ENCODE measurements around the gene ADGRE1. TPM values are rescaled to one million over a fixed set of nuclear protein-coding genes. Genes with fewer than 3 reads are reported as not detected.

Gene ADGRE1
- total RNA-seq, 2 donors from 2014 or later = not detected

GRCh38 chr19:6842871-6843607 lies 44.3 kb upstream of the ADGRE1 start:
- Histone ChIP-seq H3K9me3 (ENCODE audit: control insufficient read depth, low read length) (peaks cover 36% of the 10 kb centered on the region), H3K4me3 (ENCODE audit: low read length) (no peak overlapping the region), H3K4me1 (ENCODE audit: control insufficient read depth, insufficient read depth, low read length) (no peaks in the 10 kb centered on the region), H3K9ac (ENCODE audit: extremely low read depth, low read length, poor library complexity, severe bottlenecking) (no peak overlapping the region), H3K27ac (ENCODE audit: low read depth, low read length) (no peak overlapping the region), H3K36me3 (ENCODE audit: control insufficient read depth, insufficient read depth, low read length) (no peaks in the 10 kb centered on the region), H3K27me3 (ENCODE audit: control insufficient read depth, insufficient read depth, low read length, poor library complexity, severe bottlenecking) (no peaks in the 10 kb centered on the region)
- no peak for TF ChIP-seq CTCF (conservative IDR thresholded peaks at IDR 0.05)
- WGBS, 2 experiments (ENCODE audit: insufficient coverage in 1 of 2, insufficient read length in 1 of 2) = 79 to 81% methylated on average over 3 to 5 of the region's 5 CpGs
- Mint-ChIP-seq H3K9me3 (no peaks in the 10 kb centered on the region), H3K27me3 (ENCODE audit: insufficient read depth) (no peaks in the 10 kb centered on the region), H3K4me3 (no peak overlapping the region), H3K4me1 (no peaks in the 10 kb centered on the region), H3K27ac (no peak overlapping the region), H3K36me3 (ENCODE audit: low read depth) (no peaks in the 10 kb centered on the region)
- DNase-seq = no peak

GRCh38 chr19:6847828-6848200 lies 39.6 kb upstream of the ADGRE1 start:
- Mint-ChIP-seq H3K36me3 (ENCODE audit: low read depth) (no peaks in the 10 kb centered on the region), H3K4me1 (no peaks in the 10 kb centered on the region), H3K27ac (no peak overlapping the region), H3K9me3 (peaks cover 3% of the 10 kb centered on the region), H3K4me3 (no peak overlapping the region), H3K27me3 (ENCODE audit: insufficient read depth) (no peaks in the 10 kb centered on the region)
- no peak overlapping the region for H3K27ac ChIP-seq (ENCODE audit: low read depth, low read length)
- WGBS, 2 experiments (ENCODE audit: insufficient coverage in 1 of 2, insufficient read length in 1 of 2) = 85 to 89% methylated on average over 8 to 11 of the region's 11 CpGs
- H3K9me3 ChIP-seq (ENCODE audit: control insufficient read depth, low read length) = peaks cover 46% of the 10 kb centered on the region
- DNase-seq = no peak
- no peaks in the 10 kb centered on the region for H3K36me3 ChIP-seq (ENCODE audit: control insufficient read depth, insufficient read depth, low read length)
- H3K4me1 ChIP-seq (ENCODE audit: control insufficient read depth, insufficient read depth, low read length) = no peaks in the 10 kb centered on the region
- no peak overlapping the region for H3K4me3 ChIP-seq (ENCODE audit: low read length)
- no peaks in the 10 kb centered on the region for H3K27me3 ChIP-seq (ENCODE audit: control insufficient read depth, insufficient read depth, low read length, poor library complexity, severe bottlenecking)
- TF ChIP-seq CTCF (conservative IDR thresholded peaks at IDR 0.05) = no peak
- H3K9ac ChIP-seq (ENCODE audit: extremely low read depth, low read length, poor library complexity, severe bottlenecking) = no peak overlapping the region

- peaks cover 5% of the 10 kb centered on the region for H3K9me3 Mint-ChIP-seq
- no peak overlapping the region for H3K4me3 Mint-ChIP-seq
- Histone ChIP-seq H3K4me1 (ENCODE audit: control insufficient read depth, insufficient read depth, low read length) (no peaks in the 10 kb centered on the region), H3K36me3 (ENCODE audit: control insufficient read depth, insufficient read depth, low read length) (no peaks in the 10 kb centered on the region), H3K27ac (ENCODE audit: low read depth, low read length) (no peak overlapping the region), H3K4me3 (ENCODE audit: low read length) (no peak overlapping the region), H3K27me3 (ENCODE audit: control insufficient read depth, insufficient read depth, low read length, poor library complexity, severe bottlenecking) (no peaks in the 10 kb centered on the region), H3K9ac (ENCODE audit: extremely low read depth, low read length, poor library complexity, severe bottlenecking) (no peak overlapping the region), H3K9me3 (ENCODE audit: control insufficient read depth, low read length) (peaks cover 46% of the 10 kb centered on the region)
- TF ChIP-seq CTCF (conservative IDR thresholded peaks at IDR 0.05) = no peak
- DNase-seq = no peak
- no peak overlapping the region for H3K27ac Mint-ChIP-seq
- WGBS, 2 experiments (ENCODE audit: insufficient coverage in 1 of 2, insufficient read length in 1 of 2) = 43 to 82% methylated on average over 1 to 3 of the region's 3 CpGs
- no peaks in the 10 kb centered on the region for H3K36me3 Mint-ChIP-seq (ENCODE audit: low read depth)
- H3K4me1 Mint-ChIP-seq = no peaks in the 10 kb centered on the region
- H3K27me3 Mint-ChIP-seq (ENCODE audit: insufficient read depth) = peaks cover 2% of the 10 kb centered on the region
These were observed 38.4 kb upstream of the ADGRE1 start for GRCh38 chr19:6848986-6849385.
